Smooth muscle cell (in vitro differentiated cells): ENCODE data around the gene SLC19A2. TPM values are rescaled to one million over a fixed set of nuclear protein-coding genes. Genes with fewer than 3 reads are reported as not detected.
A peak's percentile ranks its signal among the peaks of the same experiment; 100 is the strongest.

Source experiments
- DNase-seq: peaks from one replicate; lab custom pipeline; 2025; ENCODE audit not compliant: unreplicated experiment; lab: John Stamatoyannopoulos, UW
- H2AFZ ChIP-seq: fragments of 200-600 bp; sonication (generic); 2 replicates; pipeline ENCODE4 v1.6.0; 2016; ENCODE audit warnings: antibody characterized with exemption, low read depth, mild to moderate bottlenecking
- H3F3A ChIP-seq: fragments of 200-600 bp; sonication (generic); 2 replicates; pipeline ENCODE4 v1.6.0; 2017; ENCODE audit warnings: antibody characterized with exemption, low read depth
- H3K27ac ChIP-seq: fragments of 200-600 bp; sonication (generic); 2 replicates; pipeline ENCODE4 v1.5.1; 2016; ENCODE audit warnings: low read depth, mild to moderate bottlenecking
- H3K27me3 ChIP-seq: fragments of 200-600 bp; sonication (generic); 2 replicates; pipeline ENCODE4 v1.6.1; 2016; ENCODE audit warnings: low read depth, mild to moderate bottlenecking
- H3K36me3 ChIP-seq: fragments of 200-600 bp; sonication (generic); 2 replicates; pipeline ENCODE4 v1.5.1; 2016; ENCODE audit warnings: low read depth
- H3K4me1 ChIP-seq: fragments of 200-600 bp; sonication (generic); 2 replicates; pipeline ENCODE4 v1.5.1; 2016; ENCODE audit warnings: low read depth
- H3K4me2 ChIP-seq: fragments of 200-600 bp; sonication (generic); 2 replicates; pipeline ENCODE4 v1.6.0; 2016; ENCODE audit warnings: mild to moderate bottlenecking
- H3K4me3 ChIP-seq: fragments of 200-600 bp; sonication (generic); 2 replicates; pipeline ENCODE4 v1.5.1; 2016; ENCODE audit warnings: mild to moderate bottlenecking
- H3K79me2 ChIP-seq: fragments of 200-600 bp; sonication (generic); 2 replicates; pipeline ENCODE4 v1.6.0; 2016; ENCODE audit warnings: low read depth, mild to moderate bottlenecking
- H3K9ac ChIP-seq: fragments of 200-600 bp; sonication (generic); 2 replicates; pipeline ENCODE4 v1.6.0; 2016; ENCODE audit warnings: low read depth
- H3K9me3 ChIP-seq: fragments of 200-600 bp; sonication (generic); replicated peaks from 2 replicates; pipeline ENCODE4 v1.5.1; 2016; ENCODE audit warnings: low read depth
- H4K20me1 ChIP-seq: fragments of 200-600 bp; sonication (generic); 2 replicates; pipeline ENCODE4 v1.6.0; 2016; ENCODE audit warnings: low read depth
- CTCF ChIP-seq: fragments of 200-600 bp; sonication (generic); IDR thresholded peaks from 2 replicates; pipeline ENCODE4 v1.5.1; 2017; ENCODE audit warnings: borderline replicate concordance, mild to moderate bottlenecking, antibody characterized with exemption; ENCODE audit not compliant: insufficient read depth, poor library complexity, severe bottlenecking
- WGBS: methylation state at CpG from one replicate; pipeline ENCODE4 v1.1.7; 2016; ENCODE audit warnings: low lambda C conversion rate; 5-methylcytosine and 5-hydroxymethylcytosine counted together
- polyA plus RNA-seq: library from polyadenylated mRNA; unstranded; fragments of >200 nt; fragmentation: Nextera tagmentation; extraction: Ambion mirVana; gene quantifications from 2 replicates; pipeline ENCODE4 v1.2.1, GENCODE V29; 2016
- total RNA-seq: library from RNA; depleted of rRNA; stranded (reverse); fragments of >200 nt; gene quantifications from 2 replicates; pipeline ENCODE4 v1.2.3, GENCODE V29; 2014

SLC19A2 gene
- total and polyA plus RNA-seq, 2 experiments from 2014 or later: 15.1 to 59.4 TPM

GRCh38 chr1:169486281-169487051, 722 bp upstream of the SLC19A2 start:
- WGBS: 2% methylated on average over 14 of the region's 14 CpGs
- H2AFZ ChIP-seq: no peak overlapping the region
- H3F3A ChIP-seq: peaks cover 8% of the 10 kb centered on the region
- H3K4me2 ChIP-seq: peak overlapping the region; percentile 82
- peak overlapping the region; percentile 99 for H3K27ac ChIP-seq
- no peaks in the 10 kb centered on the region for H3K27me3 ChIP-seq
- TF ChIP-seq CTCF: no peak
- no peak for DNase-seq
- no peaks in the 10 kb centered on the region for H3K9me3 ChIP-seq
- peak overlapping the region; percentile 89 for H3K4me3 ChIP-seq
- H3K79me2 ChIP-seq: peaks cover 39% of the 10 kb centered on the region
- H4K20me1 ChIP-seq: peaks cover 38% of the 10 kb centered on the region
- H3K4me1 ChIP-seq: peaks cover 34% of the 10 kb centered on the region
- H3K36me3 ChIP-seq: no peaks in the 10 kb centered on the region
- peak overlapping the region; percentile 95 for H3K9ac ChIP-seq

GRCh38 chr1:169484683-169485430, 887 bp downstream of the SLC19A2 start:
- Histone ChIP-seq H3K27me3 (no peaks in the 10 kb centered on the region), H3K9ac (peak overlapping the region; percentile 99), H3K27ac (peak overlapping the region; percentile 99), H3F3A (peaks cover 8% of the 10 kb centered on the region), H3K79me2 (peaks cover 55% of the 10 kb centered on the region), H3K4me1 (peaks cover 41% of the 10 kb centered on the region), H4K20me1 (peaks cover 54% of the 10 kb centered on the region), H3K4me3 (peak overlapping the region; percentile 89), H3K36me3 (no peaks in the 10 kb centered on the region), H3K9me3 (no peaks in the 10 kb centered on the region), H2AFZ (no peak overlapping the region), H3K4me2 (peak overlapping the region; percentile 86)
- TF ChIP-seq CTCF: no peak
- 9% methylated on average over 15 of the region's 15 CpGs for WGBS
- DNase-seq: peak; percentile 39

- Histone ChIP-seq H3K27me3 (no peaks in the 10 kb centered on the region), H3K36me3 (no peaks in the 10 kb centered on the region), H3F3A (peaks cover 8% of the 10 kb centered on the region), H2AFZ (no peak overlapping the region), H3K4me3 (peak overlapping the region; percentile 89), H3K79me2 (peaks cover 63% of the 10 kb centered on the region), H3K9ac (peak overlapping the region; percentile 99), H4K20me1 (peaks cover 61% of the 10 kb centered on the region), H3K9me3 (no peaks in the 10 kb centered on the region), H3K4me1 (peaks cover 49% of the 10 kb centered on the region), H3K27ac (peak overlapping the region; percentile 99), H3K4me2 (peak overlapping the region; percentile 86)
- DNase-seq: no peak
- TF ChIP-seq CTCF: no peak
- 66% methylated on average over 4 of the region's 4 CpGs for WGBS
Measured at GRCh38 chr1:169484101-169484500, 1.6 kb downstream of the SLC19A2 start.
